ENCODE measurements around the gene PARM1.
"Not testable (repeated sequence)": the region's sequence is repeated elsewhere in the genome, so short reads cannot be mapped to it uniquely, and the experiment has no call there.

PARM1 gene

GRCh38 chr4:74990276-74990875 lies 57.5 kb downstream of the PARM1 start:
- DNase-seq (ENCODE audit: low read depth): no peak

GRCh38 chr4:74994436-74994835 lies 61.5 kb downstream of the PARM1 start:
- DNase-seq (ENCODE audit: low read depth): not testable (repeated sequence)

GRCh38 chr4:74996996-74997395 lies 64.1 kb downstream of the PARM1 start:
- DNase-seq (ENCODE audit: low read depth): no peak

GRCh38 chr4:74997948-74998729 lies 65.2 kb downstream of the PARM1 start:
- no peak for DNase-seq (ENCODE audit: low read depth)

GRCh38 chr4:74999714-75000309 lies 66.9 kb downstream of the PARM1 start:
- DNase-seq (ENCODE audit: low read depth): no peak

GRCh38 chr4:75001871-75002270 lies 69.0 kb downstream of the PARM1 start:
- no peak for DNase-seq (ENCODE audit: low read depth)

GRCh38 chr4:75002381-75002780 lies 69.5 kb downstream of the PARM1 start:
- DNase-seq (ENCODE audit: low read depth): no peak

GRCh38 chr4:75003979-75004378 lies 71.1 kb downstream of the PARM1 start:
- DNase-seq (ENCODE audit: low read depth): no peak

- DNase-seq (ENCODE audit: low read depth): no peak
These were observed 72.1 kb downstream of the PARM1 start for GRCh38 chr4:75004755-75005668.

- no peak for DNase-seq (ENCODE audit: low read depth)
These were observed 72.8 kb downstream of the PARM1 start for GRCh38 chr4:75005727-75006126.

GRCh38 chr4:75007891-75008290 lies 75.0 kb downstream of the PARM1 start:
- no peak for DNase-seq (ENCODE audit: low read depth)

- DNase-seq (ENCODE audit: low read depth): no peak
These were observed 76.2 kb downstream of the PARM1 start for GRCh38 chr4:75009138-75009537.

- DNase-seq (ENCODE audit: low read depth): no peak
These were observed 78.3 kb downstream of the PARM1 start for GRCh38 chr4:75011131-75011795.

- no peak for DNase-seq (ENCODE audit: low read depth)
These were observed 82.7 kb downstream of the PARM1 start for GRCh38 chr4:75015627-75016026.

GRCh38 chr4:75016472-75016871 lies 83.6 kb downstream of the PARM1 start:
- DNase-seq (ENCODE audit: low read depth): no peak

GRCh38 chr4:75018811-75019479 lies 86.0 kb downstream of the PARM1 start:
- DNase-seq (ENCODE audit: low read depth): no peak

- DNase-seq (ENCODE audit: low read depth): no peak
These were observed 92.5 kb downstream of the PARM1 start for GRCh38 chr4:75025431-75025830.

- no peak for DNase-seq (ENCODE audit: low read depth)
These were observed 95.4 kb downstream of the PARM1 start for GRCh38 chr4:75028196-75028854.

GRCh38 chr4:75030028-75030427 lies 97.1 kb downstream of the PARM1 start:
- DNase-seq (ENCODE audit: low read depth): no peak

- DNase-seq (ENCODE audit: low read depth): no peak
These were observed 97.8 kb downstream of the PARM1 start for GRCh38 chr4:75030649-75031235.

Data from CMK (cell line).